ENCODE data around the gene PSMA8. TPM values are rescaled to one million over a fixed set of nuclear protein-coding genes. Genes with fewer than 3 reads are reported as not detected.

Gene PSMA8
- total RNA-seq (ENCODE audit: unreplicated experiment) = not detected
- long read RNA-seq = 0 reads

DNA sequence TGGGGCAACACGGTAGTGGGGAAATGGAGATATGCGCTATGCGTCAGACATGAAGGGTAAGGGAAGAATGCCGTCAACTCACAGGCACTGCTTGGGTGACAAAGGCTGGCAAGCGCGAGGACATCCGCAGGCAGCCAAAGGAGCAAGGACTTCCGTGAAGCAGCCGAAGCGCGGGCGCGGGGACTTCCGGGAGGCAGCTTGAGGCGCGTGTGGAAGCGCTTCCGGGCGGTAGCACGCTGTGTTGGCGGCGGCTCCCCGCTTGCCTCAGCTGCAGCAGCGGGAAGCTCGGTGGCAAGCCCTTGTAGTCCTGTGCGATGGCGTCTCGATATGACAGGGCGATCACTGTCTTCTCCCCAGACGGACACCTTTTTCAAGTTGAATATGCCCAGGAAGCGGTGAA, at the start of gene PSMA8:
PSMA8 (plus strand) TSS at position 218 of the 400 bp plus-strand sequence; CDS start at position 315, 97 bp downstream.
- no peaks in the 10 kb centered on the region for H3K27me3 Mint-ChIP-seq (ENCODE audit: unreplicated experiment)
- no peak for DNase-seq
- TF ChIP-seq, protein P1, sequence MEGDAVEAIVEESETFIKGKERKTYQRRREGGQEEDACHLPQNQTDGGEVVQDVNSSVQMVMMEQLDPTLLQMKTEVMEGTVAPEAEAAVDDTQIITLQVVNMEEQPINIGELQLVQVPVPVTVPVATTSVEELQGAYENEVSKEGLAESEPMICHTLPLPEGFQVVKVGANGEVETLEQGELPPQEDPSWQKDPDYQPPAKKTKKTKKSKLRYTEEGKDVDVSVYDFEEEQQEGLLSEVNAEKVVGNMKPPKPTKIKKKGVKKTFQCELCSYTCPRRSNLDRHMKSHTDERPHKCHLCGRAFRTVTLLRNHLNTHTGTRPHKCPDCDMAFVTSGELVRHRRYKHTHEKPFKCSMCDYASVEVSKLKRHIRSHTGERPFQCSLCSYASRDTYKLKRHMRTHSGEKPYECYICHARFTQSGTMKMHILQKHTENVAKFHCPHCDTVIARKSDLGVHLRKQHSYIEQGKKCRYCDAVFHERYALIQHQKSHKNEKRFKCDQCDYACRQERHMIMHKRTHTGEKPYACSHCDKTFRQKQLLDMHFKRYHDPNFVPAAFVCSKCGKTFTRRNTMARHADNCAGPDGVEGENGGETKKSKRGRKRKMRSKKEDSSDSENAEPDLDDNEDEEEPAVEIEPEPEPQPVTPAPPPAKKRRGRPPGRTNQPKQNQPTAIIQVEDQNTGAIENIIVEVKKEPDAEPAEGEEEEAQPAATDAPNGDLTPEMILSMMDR (IDR thresholded peaks at IDR 0.05; ENCODE audit: partially characterized antibody, unreplicated experiment) = no peak
- H3K4me1 Mint-ChIP-seq (ENCODE audit: low read depth, unreplicated experiment) = no peaks in the 10 kb centered on the region
- no peak within 1 kb of the TSS for H3K27ac Mint-ChIP-seq (ENCODE audit: unreplicated experiment)
- H3K9me3 Mint-ChIP-seq (ENCODE audit: unreplicated experiment) = no peaks in the 10 kb centered on the region
- peak within 1 kb of the TSS; percentile 17 for H3K4me3 Mint-ChIP-seq (ENCODE audit: unreplicated experiment)
- no peaks in the 10 kb centered on the region for H3K36me3 Mint-ChIP-seq (ENCODE audit: unreplicated experiment)

DNA sequence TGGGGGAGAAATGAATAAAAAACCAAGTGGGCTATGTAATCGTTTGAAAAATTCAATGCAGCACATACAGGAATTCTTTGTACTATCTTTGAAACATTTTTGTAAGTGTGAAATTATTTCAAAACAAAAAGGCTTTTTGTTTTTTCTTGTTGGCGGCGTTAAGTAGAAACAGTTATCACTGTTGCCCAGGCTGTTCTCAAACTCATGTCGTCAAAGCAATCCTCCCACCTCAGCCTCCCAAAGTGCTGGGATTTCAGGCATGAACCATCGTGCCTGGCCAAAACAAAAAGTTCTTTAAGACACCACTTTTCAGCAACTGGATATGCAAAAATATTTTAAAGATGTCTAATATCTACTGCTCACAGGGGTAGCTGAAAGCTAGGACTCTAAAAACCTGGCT, 48.6 kb upstream of the PSMA8 start:
- peaks cover 2% of the 10 kb centered on the region for H3K9me3 Mint-ChIP-seq (ENCODE audit: unreplicated experiment)
- peaks cover 10% of the 10 kb centered on the region for H3K4me1 Mint-ChIP-seq (ENCODE audit: low read depth, unreplicated experiment)
- no peaks in the 10 kb centered on the region for H3K27me3 Mint-ChIP-seq (ENCODE audit: unreplicated experiment)
- DNase-seq = no peak
- no peaks in the 10 kb centered on the region for H3K36me3 Mint-ChIP-seq (ENCODE audit: unreplicated experiment)
- no peak overlapping the region for H3K27ac Mint-ChIP-seq (ENCODE audit: unreplicated experiment)
- no peak overlapping the region for H3K4me3 Mint-ChIP-seq (ENCODE audit: unreplicated experiment)
- TF ChIP-seq, protein P1 (IDR thresholded peaks at IDR 0.05; ENCODE audit: partially characterized antibody, unreplicated experiment) = no peak

GRCh38 chr18:26086959-26087358, 46.7 kb upstream of the PSMA8 start:
- Mint-ChIP-seq H3K27ac (ENCODE audit: unreplicated experiment) (no peak overlapping the region), H3K4me1 (ENCODE audit: low read depth, unreplicated experiment) (peaks cover 10% of the 10 kb centered on the region), H3K27me3 (ENCODE audit: unreplicated experiment) (peaks cover 4% of the 10 kb centered on the region), H3K36me3 (ENCODE audit: unreplicated experiment) (no peaks in the 10 kb centered on the region), H3K4me3 (ENCODE audit: unreplicated experiment) (no peak overlapping the region), H3K9me3 (ENCODE audit: unreplicated experiment) (peaks cover 4% of the 10 kb centered on the region)
- no peak for DNase-seq
- TF ChIP-seq, protein P1 (IDR thresholded peaks at IDR 0.05; ENCODE audit: partially characterized antibody, unreplicated experiment) = no peak

GRCh38 chr18:26088487-26088886, 45.2 kb upstream of the PSMA8 start:
- Mint-ChIP-seq H3K9me3 (ENCODE audit: unreplicated experiment) (peaks cover 4% of the 10 kb centered on the region), H3K36me3 (ENCODE audit: unreplicated experiment) (no peaks in the 10 kb centered on the region), H3K4me1 (ENCODE audit: low read depth, unreplicated experiment) (peaks cover 10% of the 10 kb centered on the region), H3K4me3 (ENCODE audit: unreplicated experiment) (peak overlapping the region; percentile 99), H3K27me3 (ENCODE audit: unreplicated experiment) (peaks cover 4% of the 10 kb centered on the region), H3K27ac (ENCODE audit: unreplicated experiment) (no peak overlapping the region)
- TF ChIP-seq, protein P1 (IDR thresholded peaks at IDR 0.05; ENCODE audit: partially characterized antibody, unreplicated experiment) = no peak
- no peak for DNase-seq

- DNase-seq = no peak
- peaks cover 4% of the 10 kb centered on the region for H3K27me3 Mint-ChIP-seq (ENCODE audit: unreplicated experiment)
- peaks cover 10% of the 10 kb centered on the region for H3K4me1 Mint-ChIP-seq (ENCODE audit: low read depth, unreplicated experiment)
- peak overlapping the region; percentile 99 for H3K4me3 Mint-ChIP-seq (ENCODE audit: unreplicated experiment)
- H3K36me3 Mint-ChIP-seq (ENCODE audit: unreplicated experiment) = no peaks in the 10 kb centered on the region
- TF ChIP-seq, protein P1 (IDR thresholded peaks at IDR 0.05; ENCODE audit: partially characterized antibody, unreplicated experiment) = no peak
- peak overlapping the region; percentile 77 for H3K27ac Mint-ChIP-seq (ENCODE audit: unreplicated experiment)
- peaks cover 4% of the 10 kb centered on the region for H3K9me3 Mint-ChIP-seq (ENCODE audit: unreplicated experiment)
Observed at GRCh38 chr18:26089293-26090129, 44.2 kb upstream of the PSMA8 start.

All from glutamatergic neuron (in vitro differentiated cells).